HTR-8/SVneo (cell line): ENCODE measurements around the gene RAB43.
"Not testable (repeated sequence)": the region's sequence is repeated elsewhere in the genome, so short reads cannot be mapped to it uniquely, and the experiment has no call there.

ENCODE experiments used
- DNase-seq: peaks from one replicate; pipeline ENCODE4 v3.0.0; 2011; ENCODE audit warnings: low spot score, mixed read lengths; ENCODE audit not compliant: insufficient read length
- FAIRE-seq: peaks from 2 replicates; lab custom pipeline; 2011; peaks lifted over from hg19 to GRCh38; lab: Jason Lieb, UNC

RAB43 gene

GRCh38 chr3:129123314-129124060 is 1.9 kb upstream of the RAB43 start:
- FAIRE-seq: no peak
- no peak for DNase-seq

- DNase-seq (no peak), FAIRE-seq (no peak)
These were observed 908 bp upstream of the RAB43 start for GRCh38 chr3:129122412-129123011.

- FAIRE-seq (no peak), DNase-seq (no peak)
These were observed 400 bp downstream of the RAB43 start for GRCh38 chr3:129121016-129121791.

- FAIRE-seq (peak; percentile 78), DNase-seq (peak; percentile 95)
These were observed 1.2 kb downstream of the RAB43 start for GRCh38 chr3:129120254-129121004.

GRCh38 chr3:129119365-129120100 is 2.1 kb downstream of the RAB43 start:
- no peak for DNase-seq
- FAIRE-seq: no peak

- DNase-seq: no peak
- FAIRE-seq: no peak
These were observed 2.9 kb downstream of the RAB43 start for GRCh38 chr3:129118745-129119144.

GRCh38 chr3:129117134-129117533 is 4.5 kb downstream of the RAB43 start:
- DNase-seq: no peak
- no peak for FAIRE-seq

GRCh38 chr3:129116482-129116946 is 5.1 kb downstream of the RAB43 start:
- no peak for DNase-seq

GRCh38 chr3:129114455-129114854 is 7.1 kb downstream of the RAB43 start:
- DNase-seq (no peak), FAIRE-seq (no peak)

More at GRCh38 chr3:129116482-129116946, 5.1 kb downstream of the RAB43 start:
- no peak for FAIRE-seq

GRCh38 chr3:129112308-129113052 is 9.1 kb downstream of the RAB43 start:
- no peak for DNase-seq

GRCh38 chr3:129111076-129111780 is 10.4 kb downstream of the RAB43 start:
- not testable (repeated sequence) for FAIRE-seq

More at GRCh38 chr3:129112308-129113052, 9.1 kb downstream of the RAB43 start:
- no peak for FAIRE-seq

GRCh38 chr3:129107793-129108192 is 13.8 kb downstream of the RAB43 start:
- FAIRE-seq (no peak), DNase-seq (no peak)

More at GRCh38 chr3:129111076-129111780, 10.4 kb downstream of the RAB43 start:
- not testable (repeated sequence) for DNase-seq

GRCh38 chr3:129106866-129107565 is 14.6 kb downstream of the RAB43 start:
- DNase-seq (no peak), FAIRE-seq (no peak)

GRCh38 chr3:129106320-129106719 is 15.3 kb downstream of the RAB43 start:
- DNase-seq (no peak), FAIRE-seq (no peak)

GRCh38 chr3:129105862-129106261 is 15.7 kb downstream of the RAB43 start:
- DNase-seq: no peak
- FAIRE-seq: no peak

GRCh38 chr3:129104498-129105079 is 17.0 kb downstream of the RAB43 start:
- FAIRE-seq: no peak

GRCh38 chr3:129104051-129104450 is 17.6 kb downstream of the RAB43 start:
- DNase-seq (no peak), FAIRE-seq (no peak)

More at GRCh38 chr3:129104498-129105079, 17.0 kb downstream of the RAB43 start:
- no peak for DNase-seq
